ENCODE data around the gene DTX3. TPM values are rescaled to one million over a fixed set of nuclear protein-coding genes. Genes with fewer than 3 reads are reported as not detected.

The DTX3 gene
- total RNA-seq, 1 experiment from 2014 or later: 18.1 TPM

GRCh38 chr12:57619434-57620244 is 15.0 kb downstream of the DTX3 start:
- no peaks in the 10 kb centered on the region for H3K36me3 ChIP-seq (ENCODE audit: low read depth)
- H3K9me2 ChIP-seq (ENCODE audit: insufficient read depth): no peaks in the 10 kb centered on the region
- H3K79me2 ChIP-seq (ENCODE audit: low read depth): no peaks in the 10 kb centered on the region
- H3F3A ChIP-seq (ENCODE audit: insufficient read depth, low read depth): no peaks in the 10 kb centered on the region
- POLR2A ChIA-PET (ENCODE audit: unreplicated experiment): interaction anchor here (0.6 kb wide), 1 partner anchor 101 kb away, joined by 3 read pairs; no protein-coding TSS in a partner anchor
- intact Hi-C loops (cut with micrococcal nuclease; ENCODE audit: unreplicated experiment): no loop called here
- CTCF ChIA-PET: no interaction called here
- TF ChIP-seq EZH2 (IDR thresholded peaks at IDR 0.05; ENCODE audit: low read depth) (no peak), CTCF (conservative IDR thresholded peaks at IDR 0.05) (no peak)
- H3K9me3 ChIP-seq (ENCODE audit: insufficient read depth, low read depth): no peaks in the 10 kb centered on the region
- no peaks in the 10 kb centered on the region for H4K20me1 ChIP-seq (ENCODE audit: insufficient read depth)
- H2AFZ ChIP-seq: no peak overlapping the region
- peaks cover 95% of the 10 kb centered on the region for H3K27me3 ChIP-seq (ENCODE audit: insufficient read depth, low read depth)
- H3K4me3 ChIP-seq: no peak overlapping the region
- no TSS peak for BruUV-seq (replicated peaks)
- H3K4me2 ChIP-seq: no peak overlapping the region
- no peak for DNase-seq
- no peak overlapping the region for H3K27ac ChIP-seq
- no peaks in the 10 kb centered on the region for H3K4me1 ChIP-seq (replicated peaks; ENCODE audit: insufficient read depth)

DNA sequence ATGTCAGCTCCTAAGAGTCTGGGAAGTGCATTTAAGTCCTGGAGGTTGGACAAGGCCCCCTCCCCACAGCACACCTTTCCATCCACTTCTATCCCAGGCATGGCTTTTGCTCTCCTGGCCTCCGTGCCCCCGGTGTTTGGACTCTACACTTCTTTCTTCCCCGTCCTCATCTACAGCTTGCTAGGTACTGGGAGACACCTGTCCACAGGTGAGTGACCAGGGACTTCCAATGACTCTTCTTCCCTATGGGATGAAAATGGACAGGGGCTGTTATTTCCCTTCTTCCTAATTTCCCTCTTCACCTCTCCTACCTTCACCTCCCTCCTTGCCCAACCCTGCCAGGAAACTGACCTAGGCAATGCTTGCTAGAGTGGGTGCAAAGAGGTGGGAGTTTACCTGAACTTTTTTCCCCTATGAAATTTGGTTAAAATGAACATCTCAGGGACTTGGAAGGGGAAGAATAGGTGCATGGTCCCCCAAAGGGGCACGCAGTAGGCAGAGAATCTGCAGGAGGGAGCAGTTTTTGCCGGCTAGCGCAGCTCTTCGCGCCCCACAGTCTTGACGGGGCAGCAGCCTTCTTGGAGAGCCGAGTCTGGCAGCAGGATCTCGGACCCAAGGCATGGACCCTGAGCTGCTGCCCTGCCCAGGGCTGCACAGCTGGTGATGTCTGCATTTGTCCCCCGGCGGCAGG is 15.8 kb downstream of the DTX3 start:
- no peak overlapping the region for H3K4me2 ChIP-seq
- ChIA-PET CTCF (interaction anchor here (0.6 kb wide), 1 partner anchor 45 kb away, joined by 3 read pairs; no protein-coding TSS in a partner anchor), POLR2A (ENCODE audit: unreplicated experiment) (interaction anchor here (0.6 kb wide), 1 partner anchor 102 kb away, joined by 3 read pairs; no protein-coding TSS in a partner anchor)
- H4K20me1 ChIP-seq (ENCODE audit: insufficient read depth): no peaks in the 10 kb centered on the region
- DNase-seq: no peak
- BruUV-seq (replicated peaks): no TSS peak
- no peaks in the 10 kb centered on the region for H3F3A ChIP-seq (ENCODE audit: insufficient read depth, low read depth)
- no peaks in the 10 kb centered on the region for H3K9me2 ChIP-seq (ENCODE audit: insufficient read depth)
- no peak overlapping the region for H2AFZ ChIP-seq
- intact Hi-C loops (cut with micrococcal nuclease; ENCODE audit: unreplicated experiment): no loop called here
- peaks cover 88% of the 10 kb centered on the region for H3K27me3 ChIP-seq (ENCODE audit: insufficient read depth, low read depth)
- H3K27ac ChIP-seq: no peak overlapping the region
- no peaks in the 10 kb centered on the region for H3K9me3 ChIP-seq (ENCODE audit: insufficient read depth, low read depth)
- no peak overlapping the region for H3K4me3 ChIP-seq
- no peaks in the 10 kb centered on the region for H3K79me2 ChIP-seq (ENCODE audit: low read depth)
- TF ChIP-seq EZH2 (IDR thresholded peaks at IDR 0.05; ENCODE audit: low read depth) (no peak), CTCF (conservative IDR thresholded peaks at IDR 0.05) (no peak)
- no peaks in the 10 kb centered on the region for H3K4me1 ChIP-seq (replicated peaks; ENCODE audit: insufficient read depth)
- H3K36me3 ChIP-seq (ENCODE audit: low read depth): no peaks in the 10 kb centered on the region

- Histone ChIP-seq H3K79me2 (ENCODE audit: low read depth) (no peaks in the 10 kb centered on the region), H3K9me2 (ENCODE audit: insufficient read depth) (no peaks in the 10 kb centered on the region), H3K4me1 (replicated peaks; ENCODE audit: insufficient read depth) (no peaks in the 10 kb centered on the region), H3K9me3 (ENCODE audit: insufficient read depth, low read depth) (no peaks in the 10 kb centered on the region), H3K27ac (no peak overlapping the region), H4K20me1 (ENCODE audit: insufficient read depth) (no peaks in the 10 kb centered on the region), H3K4me2 (no peak overlapping the region), H3F3A (ENCODE audit: insufficient read depth, low read depth) (no peaks in the 10 kb centered on the region), H2AFZ (no peak overlapping the region), H3K4me3 (no peak overlapping the region), H3K36me3 (ENCODE audit: low read depth) (no peaks in the 10 kb centered on the region), H3K27me3 (ENCODE audit: insufficient read depth, low read depth) (peaks cover 81% of the 10 kb centered on the region)
- ChIA-PET POLR2A (ENCODE audit: unreplicated experiment) (no interaction called here), CTCF (no interaction called here)
- TF ChIP-seq EZH2 (IDR thresholded peaks at IDR 0.05; ENCODE audit: low read depth): no peak
- TF ChIP-seq CTCF (conservative IDR thresholded peaks at IDR 0.05): no peak
- intact Hi-C loops (cut with micrococcal nuclease; ENCODE audit: unreplicated experiment): loop anchor here (1.0 kb wide), 1 partner anchor 38 kb away; no protein-coding TSS in a partner anchor
- no peak for DNase-seq
- no TSS peak for BruUV-seq (replicated peaks)
Observed at GRCh38 chr12:57620936-57621496, 16.4 kb downstream of the DTX3 start.

All from PC-9 (cell line).